Measurements from ENCODE around the gene RPGR.

Gene RPGR

GRCh38 chrX:38327007-38327774 lies at the start of gene RPGR:
TSS of gene RPGR (minus strand) at chrX:38327509. CDS start at chrX:38327367, 142 bp downstream.
- DNase-seq = peak; percentile 54

GRCh38 chrX:38376747-38377146 lies 49.4 kb upstream of the RPGR start:
- DNase-seq = no peak

DNA sequence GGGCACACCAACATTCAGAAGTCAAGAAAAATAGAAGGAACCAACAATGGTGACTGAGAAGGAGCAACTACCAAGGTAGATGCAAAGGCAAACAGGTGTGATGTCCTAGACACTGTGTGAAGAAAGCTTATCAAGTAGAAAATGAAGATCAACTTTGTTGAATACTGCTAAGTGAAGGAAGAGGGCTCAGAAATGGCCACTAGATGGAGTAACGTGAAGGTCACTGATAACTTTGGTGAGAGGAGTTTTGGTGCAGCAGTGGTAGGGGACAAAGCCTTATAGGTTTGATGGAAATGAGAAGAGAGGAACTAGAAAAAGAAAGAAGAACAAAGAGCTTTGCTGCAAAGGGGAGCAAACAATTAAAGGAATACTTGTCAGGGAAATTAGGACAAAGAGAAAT lies 48.6 kb upstream of the RPGR start:
- no peak for DNase-seq

- DNase-seq = no peak
These were observed 47.1 kb upstream of the RPGR start for GRCh38 chrX:38374431-38374830.

DNA sequence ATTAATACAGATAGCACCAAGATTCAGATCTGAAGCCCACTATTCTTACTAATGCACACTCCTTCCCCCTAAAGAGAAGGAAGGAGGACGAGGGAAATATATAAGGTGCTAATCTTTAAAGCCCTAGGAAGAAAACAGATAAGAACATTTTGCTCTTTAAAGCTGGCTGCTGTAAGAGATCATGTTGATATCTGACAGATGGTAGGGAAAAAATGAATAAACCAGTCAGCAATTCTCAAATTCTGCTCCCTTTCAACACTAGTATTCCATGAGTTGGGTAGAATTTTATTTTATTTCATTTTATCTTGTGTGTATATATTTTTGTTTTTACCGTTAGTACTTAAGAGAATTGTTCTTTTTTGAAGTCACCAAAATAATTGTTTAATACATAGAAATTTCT lies 44.3 kb upstream of the RPGR start:
- no peak for DNase-seq

GRCh38 chrX:38368774-38369173 lies 41.5 kb upstream of the RPGR start:
- no peak for DNase-seq

- DNase-seq = no peak
These were observed 38.6 kb upstream of the RPGR start for GRCh38 chrX:38365954-38366353.

DNA sequence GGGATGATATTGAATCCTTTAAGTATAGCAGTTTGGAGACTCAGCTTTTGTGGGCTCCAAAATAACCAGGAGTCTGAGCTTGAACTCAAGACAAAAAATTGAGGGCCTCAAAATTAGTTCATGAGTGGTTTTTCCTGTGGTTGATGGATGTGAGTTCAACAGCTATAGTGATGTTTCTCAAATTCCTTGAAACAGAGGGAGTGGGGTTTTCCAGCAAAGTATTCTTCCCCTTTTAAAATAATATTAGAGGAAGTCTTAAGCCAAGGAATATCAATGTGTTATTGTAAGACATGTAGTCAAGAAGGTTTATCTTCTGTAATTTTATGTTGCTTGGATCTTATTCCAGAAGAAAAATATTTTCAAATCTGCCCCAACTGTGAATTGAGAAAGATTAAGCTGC lies 35.7 kb upstream of the RPGR start:
- DNase-seq = no peak

DNA sequence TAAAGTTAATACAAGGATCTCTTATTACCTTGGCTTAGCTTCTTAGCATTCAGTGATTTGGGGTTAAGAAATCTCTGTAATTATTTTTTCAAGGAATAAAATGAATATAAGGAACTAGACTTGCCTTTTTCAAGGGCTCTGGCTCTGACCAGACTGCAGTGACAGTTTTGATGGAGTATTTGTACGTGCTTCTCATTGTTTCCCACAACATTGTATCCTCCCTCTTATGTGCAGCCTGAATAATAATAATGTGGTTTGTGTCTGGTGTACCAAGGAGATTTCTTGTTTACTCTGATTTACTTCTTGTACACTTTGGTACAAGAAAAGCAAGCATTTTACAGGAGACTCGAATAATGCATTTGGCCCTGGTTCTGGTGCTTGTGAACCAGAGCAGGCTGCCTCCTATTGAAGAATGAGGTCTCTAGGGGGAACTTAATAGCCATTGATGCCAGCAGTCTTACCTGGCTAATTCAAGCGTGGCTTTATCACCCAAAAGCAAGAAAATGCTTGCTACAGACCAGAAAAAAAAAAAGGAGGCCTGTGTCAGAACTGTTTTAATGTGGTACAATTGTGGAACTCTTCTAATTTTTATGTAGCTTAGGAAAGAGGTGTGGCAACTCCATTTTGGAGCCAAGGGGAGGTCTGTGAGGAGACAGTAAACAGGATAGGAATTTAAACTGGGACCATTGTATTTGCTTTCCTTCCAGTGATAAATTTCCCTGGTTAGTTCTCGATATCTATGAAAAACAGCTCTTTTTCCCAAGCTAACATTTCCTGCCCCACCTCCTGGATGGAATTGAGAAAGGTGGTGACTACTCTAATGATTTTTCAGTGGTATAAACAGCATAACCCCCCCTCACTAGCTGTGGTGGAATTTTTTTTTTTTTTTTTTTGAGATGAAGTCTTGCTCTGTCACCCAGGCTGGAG lies 30.7 kb upstream of the RPGR start:
- no peak for DNase-seq

DNA sequence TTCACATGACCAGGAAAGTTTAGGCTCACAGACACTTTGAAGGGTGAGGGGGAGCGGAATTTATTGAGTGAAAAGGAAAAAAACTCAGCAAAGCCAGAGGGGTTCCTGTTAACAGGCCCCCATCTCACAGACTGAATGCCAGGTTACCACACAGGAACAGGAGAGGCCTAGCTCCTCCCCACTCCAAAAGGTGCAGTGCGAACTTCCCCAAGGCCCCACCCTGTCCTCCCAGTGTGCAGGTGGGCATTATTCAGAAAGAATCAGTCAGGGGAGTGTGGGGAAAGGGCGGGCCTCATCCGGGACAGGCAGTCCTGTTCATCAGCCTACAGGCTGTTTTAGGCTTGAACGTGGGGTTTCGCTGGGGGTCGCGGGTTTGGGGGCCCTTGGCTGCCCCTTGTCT lies 29.1 kb upstream of the RPGR start:
- DNase-seq = no peak

GRCh38 chrX:38352362-38352761 lies 25.1 kb upstream of the RPGR start, which contains the start of gene OTC:
TSS of gene OTC (plus strand) at chrX:38352604. CDS start at chrX:38352697, 93 bp downstream.
- no peak for DNase-seq

- no peak for DNase-seq
These were observed 24.0 kb upstream of the RPGR start for GRCh38 chrX:38351346-38351745.

- no peak for DNase-seq
These were observed 19.8 kb upstream of the RPGR start for GRCh38 chrX:38347136-38347535.

DNA sequence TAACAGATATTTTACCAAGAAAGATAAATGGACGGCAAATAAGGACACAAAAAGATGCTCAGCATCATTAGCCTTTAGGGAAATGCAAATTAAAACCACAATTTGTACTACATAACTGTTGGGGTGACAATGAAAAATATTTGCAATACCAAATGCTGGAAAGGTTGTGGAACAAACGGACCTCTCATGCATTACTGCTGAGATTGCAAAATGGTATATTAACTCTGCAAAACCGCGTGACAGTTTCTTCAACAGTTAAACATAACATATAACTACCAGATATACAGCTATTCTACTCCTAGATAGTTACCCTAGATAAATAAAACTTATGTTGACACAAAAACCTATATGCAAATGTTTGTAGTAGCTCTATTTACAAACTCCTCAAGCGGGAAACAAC lies 18.8 kb upstream of the RPGR start:
- no peak for DNase-seq

GRCh38 chrX:38342853-38343778 lies 15.8 kb upstream of the RPGR start:
- no peak for DNase-seq

GRCh38 chrX:38341442-38341841 lies 14.1 kb upstream of the RPGR start:
- no peak for DNase-seq

GRCh38 chrX:38336538-38337240 lies 9.4 kb upstream of the RPGR start:
- DNase-seq = no peak

- no peak for DNase-seq
These were observed 8.1 kb upstream of the RPGR start for GRCh38 chrX:38335382-38335781.

- DNase-seq = no peak
These were observed 5.2 kb upstream of the RPGR start for GRCh38 chrX:38332505-38332904.

GRCh38 chrX:38327775-38328081 lies 419 bp upstream of the RPGR start:
- DNase-seq = no peak

- no peak for DNase-seq
These were observed 1.2 kb downstream of the RPGR start for GRCh38 chrX:38326086-38326485.

DNA sequence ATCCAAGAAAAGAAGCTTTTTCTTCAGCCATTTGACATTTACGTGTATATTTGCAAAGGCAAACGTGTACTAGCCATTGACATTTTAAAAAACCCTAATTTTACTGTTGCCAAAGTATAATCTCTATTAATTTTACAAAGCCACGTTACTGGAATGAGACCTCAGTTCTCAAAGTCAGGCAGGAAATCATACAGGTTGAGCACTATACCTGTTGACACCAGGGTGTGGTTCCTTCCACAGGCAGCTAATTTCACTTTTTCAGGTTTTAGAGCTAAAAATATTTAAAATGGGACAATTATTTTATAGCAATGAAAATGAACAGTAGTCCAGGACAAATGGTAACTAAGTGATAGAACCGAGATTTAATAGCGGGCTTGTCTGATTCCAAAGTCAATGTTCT lies 6.5 kb downstream of the RPGR start:
- DNase-seq = no peak
